ENCODE results near the gene EIF4E2. TPM values are rescaled to one million over a fixed set of nuclear protein-coding genes. Genes with fewer than 3 reads are reported as not detected.

Gene EIF4E2
- total RNA-seq, 2 experiments from 2014 or later: 45.9 to 46.0 TPM

DNA sequence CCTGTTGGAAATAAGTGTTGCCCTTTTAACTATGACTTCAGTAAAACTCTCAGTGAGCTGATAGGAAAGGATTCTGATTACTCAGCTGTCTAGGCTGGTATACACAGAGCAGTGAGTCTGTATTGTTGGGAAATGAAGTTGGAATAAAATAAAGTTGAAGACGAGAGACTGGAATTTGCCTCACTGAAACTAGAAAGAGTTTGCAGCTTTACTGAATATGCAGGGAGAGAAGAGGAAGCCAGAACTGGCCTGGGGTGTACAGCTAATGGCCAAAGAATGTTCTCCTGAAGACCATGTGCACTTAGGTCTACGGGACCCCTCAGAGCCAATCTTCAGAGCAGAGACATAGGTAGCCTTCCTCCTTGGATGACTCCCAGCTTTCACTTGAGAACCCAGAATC, 26.5 kb downstream of the EIF4E2 start:
- no peaks in the 10 kb centered on the region for H3K9me3 Mint-ChIP-seq
- ChIA-PET POLR2A (interaction anchor here (0.6 kb wide), 2 partner anchors 665 to 937 kb away, joined by 3 read pairs; no protein-coding TSS in a partner anchor), CTCF (no interaction called here)
- DNase-seq (no peak), ATAC-seq (ENCODE audit: poor library complexity) (no peak)
- no peaks in the 10 kb centered on the region for H3K4me1 Mint-ChIP-seq (ENCODE audit: low read depth)
- Histone ChIP-seq H3K27me3 (ENCODE audit: control insufficient read depth in 1 of 2, insufficient read depth in 2 of 2, low read length in 2 of 2) (no peaks in the 10 kb centered on the region), H3K4me1 (ENCODE audit: insufficient read depth, low read length) (no peaks in the 10 kb centered on the region), H3K36me3 (ENCODE audit: insufficient read depth, low read length) (peaks cover 51% of the 10 kb centered on the region), H3K27ac (ENCODE audit: low read depth in 1 of 2, low read length in 2 of 2) (no peak overlapping the region), H3K9me3 (ENCODE audit: control insufficient read depth in 1 of 2, insufficient read depth in 1 of 2, low read length in 2 of 2) (no peaks in the 10 kb centered on the region), H3K4me3 (ENCODE audit: low read length) (no peak overlapping the region)
- H3K36me3 Mint-ChIP-seq (ENCODE audit: low read depth): peaks cover 79% of the 10 kb centered on the region
- no peak overlapping the region for H3K27ac Mint-ChIP-seq
- no peaks in the 10 kb centered on the region for H3K27me3 Mint-ChIP-seq
- no peak for TF ChIP-seq CTCF (IDR thresholded peaks at IDR 0.05)
- intact Hi-C loops (cut with DNase I, micrococcal nuclease): no loop called here
- no peak overlapping the region for H3K4me3 Mint-ChIP-seq

- Mint-ChIP-seq H3K4me3 (no peak overlapping the region), H3K27ac (no peak overlapping the region), H3K36me3 (ENCODE audit: low read depth) (peaks cover 79% of the 10 kb centered on the region), H3K27me3 (no peaks in the 10 kb centered on the region), H3K4me1 (ENCODE audit: low read depth) (no peaks in the 10 kb centered on the region), H3K9me3 (no peaks in the 10 kb centered on the region)
- no peak for TF ChIP-seq CTCF (IDR thresholded peaks at IDR 0.05)
- no peaks in the 10 kb centered on the region for H3K27me3 ChIP-seq (ENCODE audit: control insufficient read depth in 1 of 2, insufficient read depth in 2 of 2, low read length in 2 of 2)
- H3K27ac ChIP-seq (ENCODE audit: low read depth in 1 of 2, low read length in 2 of 2): no peak overlapping the region
- ChIA-PET POLR2A (interaction anchor here (0.6 kb wide), 1 partner anchor 936 kb away, joined by 3 read pairs; no protein-coding TSS in a partner anchor), CTCF (no interaction called here)
- ATAC-seq (ENCODE audit: poor library complexity) (no peak), DNase-seq (no peak)
- H3K4me1 ChIP-seq (ENCODE audit: insufficient read depth, low read length): no peaks in the 10 kb centered on the region
- intact Hi-C loops (cut with DNase I, micrococcal nuclease): no loop called here
- peaks cover 58% of the 10 kb centered on the region for H3K36me3 ChIP-seq (ENCODE audit: insufficient read depth, low read length)
- no peaks in the 10 kb centered on the region for H3K9me3 ChIP-seq (ENCODE audit: control insufficient read depth in 1 of 2, insufficient read depth in 1 of 2, low read length in 2 of 2)
- H3K4me3 ChIP-seq (ENCODE audit: low read length): no peak overlapping the region
Measured at GRCh38 chr2:232577841-232578240, 27.4 kb downstream of the EIF4E2 start.

DNA sequence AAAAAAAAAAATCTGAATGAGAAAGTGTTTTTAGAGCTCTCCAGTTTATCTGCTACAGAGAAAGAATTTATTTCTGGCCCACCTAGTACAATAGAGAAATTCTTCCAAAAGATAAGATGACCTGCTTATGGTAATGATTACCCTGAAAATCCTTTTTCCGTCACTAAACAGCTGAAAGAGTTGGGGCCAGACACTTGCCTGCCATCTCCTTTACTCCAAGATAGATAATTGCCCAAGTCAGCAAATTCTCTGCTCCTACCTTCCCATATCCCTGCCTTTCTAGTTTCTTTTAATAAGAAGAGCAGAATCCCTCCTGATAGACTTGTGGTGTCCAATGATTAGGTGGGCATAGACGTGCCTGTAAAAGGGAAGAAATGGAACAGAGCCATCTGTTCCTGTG, 28.1 kb downstream of the EIF4E2 start:
- Histone ChIP-seq H3K27ac (ENCODE audit: low read depth in 1 of 2, low read length in 2 of 2) (no peak overlapping the region), H3K27me3 (ENCODE audit: control insufficient read depth in 1 of 2, insufficient read depth in 2 of 2, low read length in 2 of 2) (no peaks in the 10 kb centered on the region), H3K9me3 (ENCODE audit: control insufficient read depth in 1 of 2, insufficient read depth in 1 of 2, low read length in 2 of 2) (no peaks in the 10 kb centered on the region), H3K4me1 (ENCODE audit: insufficient read depth, low read length) (no peaks in the 10 kb centered on the region), H3K4me3 (ENCODE audit: low read length) (no peak overlapping the region), H3K36me3 (ENCODE audit: insufficient read depth, low read length) (peaks cover 56% of the 10 kb centered on the region)
- no peak overlapping the region for H3K4me3 Mint-ChIP-seq
- ChIA-PET CTCF (no interaction called here), POLR2A (no interaction called here)
- H3K9me3 Mint-ChIP-seq: no peaks in the 10 kb centered on the region
- no peak overlapping the region for H3K27ac Mint-ChIP-seq
- H3K36me3 Mint-ChIP-seq (ENCODE audit: low read depth): peaks cover 79% of the 10 kb centered on the region
- TF ChIP-seq CTCF (IDR thresholded peaks at IDR 0.05): no peak
- ATAC-seq (ENCODE audit: poor library complexity): no peak
- DNase-seq: no peak
- intact Hi-C loops (cut with DNase I, micrococcal nuclease): no loop called here
- H3K27me3 Mint-ChIP-seq: no peaks in the 10 kb centered on the region
- no peaks in the 10 kb centered on the region for H3K4me1 Mint-ChIP-seq (ENCODE audit: low read depth)
